Measurements from ENCODE around the gene WNT6. TPM values are rescaled to one million over a fixed set of nuclear protein-coding genes. Genes with fewer than 3 reads are reported as not detected.

The WNT6 gene
- total RNA-seq, 1 experiment from 2014 or later, result 1.4 TPM

DNA sequence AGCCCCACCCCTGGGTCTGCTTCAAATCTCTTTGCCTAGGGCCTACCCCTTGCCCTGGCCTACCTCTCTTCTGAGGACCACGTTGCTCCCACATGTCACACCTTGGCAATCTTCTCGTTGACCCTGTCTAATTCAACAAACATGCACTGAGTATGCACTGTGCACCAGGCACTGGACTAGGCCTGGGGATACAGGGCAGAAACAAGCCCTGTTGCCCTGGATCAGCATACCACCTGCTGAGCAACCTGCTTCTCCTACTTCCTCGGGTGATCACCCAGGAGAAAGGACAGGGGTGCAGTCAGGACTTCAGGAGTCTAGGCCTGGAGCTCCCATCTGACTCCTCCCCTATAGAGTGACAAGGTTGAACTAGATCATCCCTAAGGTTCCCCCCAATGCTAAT is 30.8 kb downstream of the WNT6 start:
- Histone ChIP-seq H3K9me2 (ENCODE audit: insufficient read depth) (no peaks in the 10 kb centered on the region), H3K27ac (ENCODE audit: low read depth, low read length) (no peak overlapping the region), H2AFZ (ENCODE audit: low read depth, low read length, poor library complexity, severe bottlenecking) (no peak overlapping the region), H3K27me3 (ENCODE audit: insufficient read depth, low read length) (no peaks in the 10 kb centered on the region), H3K9me3 (ENCODE audit: control insufficient read depth in 1 of 2, insufficient read depth in 1 of 2, low read depth in 1 of 2, low read length in 2 of 2) (no peaks in the 10 kb centered on the region), H3K4me2 (ENCODE audit: low read length) (no peak overlapping the region), H3K36me3 (ENCODE audit: control insufficient read depth in 1 of 2, insufficient read depth in 2 of 2, low read length in 2 of 2) (no peaks in the 10 kb centered on the region), H3K4me1 (ENCODE audit: control insufficient read depth in 1 of 2, insufficient read depth in 2 of 2, low read length in 2 of 2) (peaks cover 25 to 36% of the 10 kb centered on the region in 2 experiments), H3K4me3 (replicated peaks in 1 of 2; ENCODE audit: low read depth in 1 of 2, low read length in 2 of 2) (no peak overlapping the region), H3K79me2 (ENCODE audit: insufficient read depth, low read length) (no peaks in the 10 kb centered on the region; the same call in 1 of the 2 replicates), H3K9ac (ENCODE audit: low read length) (no peak overlapping the region), H4K20me1 (ENCODE audit: insufficient read depth) (no peaks in the 10 kb centered on the region)
- POLR2A ChIA-PET, result no interaction called here
- no peak for DNase-seq (ENCODE audit: low read depth, low spot score)
- no peak for ATAC-seq
- CTCF ChIA-PET, result interaction anchor here (10.3 kb wide), 1 partner anchor 11 kb away, joined by 278 read pairs; the partner anchor contains the start of gene WNT10A
- intact Hi-C loops (cut with micrococcal nuclease), result no loop called here
- RAD21 ChIA-PET (ENCODE audit: low non-redundant PET in 1 of 2, low total read pairs in 2 of 2, uncharacterized antibody in 2 of 2, unreplicated experiment in 2 of 2), result no interaction called here
- TF ChIP-seq, protein P1, sequence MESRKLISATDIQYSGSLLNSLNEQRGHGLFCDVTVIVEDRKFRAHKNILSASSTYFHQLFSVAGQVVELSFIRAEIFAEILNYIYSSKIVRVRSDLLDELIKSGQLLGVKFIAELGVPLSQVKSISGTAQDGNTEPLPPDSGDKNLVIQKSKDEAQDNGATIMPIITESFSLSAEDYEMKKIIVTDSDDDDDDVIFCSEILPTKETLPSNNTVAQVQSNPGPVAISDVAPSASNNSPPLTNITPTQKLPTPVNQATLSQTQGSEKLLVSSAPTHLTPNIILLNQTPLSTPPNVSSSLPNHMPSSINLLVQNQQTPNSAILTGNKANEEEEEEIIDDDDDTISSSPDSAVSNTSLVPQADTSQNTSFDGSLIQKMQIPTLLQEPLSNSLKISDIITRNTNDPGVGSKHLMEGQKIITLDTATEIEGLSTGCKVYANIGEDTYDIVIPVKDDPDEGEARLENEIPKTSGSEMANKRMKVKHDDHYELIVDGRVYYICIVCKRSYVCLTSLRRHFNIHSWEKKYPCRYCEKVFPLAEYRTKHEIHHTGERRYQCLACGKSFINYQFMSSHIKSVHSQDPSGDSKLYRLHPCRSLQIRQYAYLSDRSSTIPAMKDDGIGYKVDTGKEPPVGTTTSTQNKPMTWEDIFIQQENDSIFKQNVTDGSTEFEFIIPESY (IDR thresholded peaks at IDR 0.05; ENCODE audit: extremely low read depth, insufficient replicate concordance, low read length), result no peak
- TF ChIP-seq ELF1 (IDR thresholded peaks at IDR 0.05; ENCODE audit: borderline replicate concordance, low read depth) (no peak), POLR2A (IDR thresholded peaks at IDR 0.05; ENCODE audit: borderline replicate concordance, extremely low read depth, insufficient read depth, insufficient read length) (no peak), EGR1 (IDR thresholded peaks at IDR 0.05; ENCODE audit: low read depth) (no peak), SIN3A (IDR thresholded peaks at IDR 0.05; ENCODE audit: low read depth) (no peak), CEBPB (IDR thresholded peaks at IDR 0.05; ENCODE audit: low read depth) (no peak), EZH2 (IDR thresholded peaks at IDR 0.05) (no peak), FOSL1 (IDR thresholded peaks at IDR 0.05; ENCODE audit: low read depth) (no peak), POLR2AphosphoS5 (IDR thresholded peaks at IDR 0.05; ENCODE audit: low read depth, low read length) (no peak), ZFX (IDR thresholded peaks at IDR 0.05) (no peak), TCF7L2 (IDR thresholded peaks at IDR 0.05; ENCODE audit: borderline replicate concordance, extremely low read depth, insufficient read depth, insufficient read length) (no peak)
- TF ChIP-seq, protein P2, sequence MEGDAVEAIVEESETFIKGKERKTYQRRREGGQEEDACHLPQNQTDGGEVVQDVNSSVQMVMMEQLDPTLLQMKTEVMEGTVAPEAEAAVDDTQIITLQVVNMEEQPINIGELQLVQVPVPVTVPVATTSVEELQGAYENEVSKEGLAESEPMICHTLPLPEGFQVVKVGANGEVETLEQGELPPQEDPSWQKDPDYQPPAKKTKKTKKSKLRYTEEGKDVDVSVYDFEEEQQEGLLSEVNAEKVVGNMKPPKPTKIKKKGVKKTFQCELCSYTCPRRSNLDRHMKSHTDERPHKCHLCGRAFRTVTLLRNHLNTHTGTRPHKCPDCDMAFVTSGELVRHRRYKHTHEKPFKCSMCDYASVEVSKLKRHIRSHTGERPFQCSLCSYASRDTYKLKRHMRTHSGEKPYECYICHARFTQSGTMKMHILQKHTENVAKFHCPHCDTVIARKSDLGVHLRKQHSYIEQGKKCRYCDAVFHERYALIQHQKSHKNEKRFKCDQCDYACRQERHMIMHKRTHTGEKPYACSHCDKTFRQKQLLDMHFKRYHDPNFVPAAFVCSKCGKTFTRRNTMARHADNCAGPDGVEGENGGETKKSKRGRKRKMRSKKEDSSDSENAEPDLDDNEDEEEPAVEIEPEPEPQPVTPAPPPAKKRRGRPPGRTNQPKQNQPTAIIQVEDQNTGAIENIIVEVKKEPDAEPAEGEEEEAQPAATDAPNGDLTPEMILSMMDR (IDR thresholded peaks at IDR 0.05 in 2 of 3, conservative IDR thresholded peaks at IDR 0.05 in 1 of 3; ENCODE audit: borderline replicate concordance in 1 of 3, insufficient read depth in 1 of 3, low read depth in 2 of 3, low read length in 2 of 3), result no peak
- BruUV-seq (replicated peaks), result no TSS peak

Data from HCT116 (cell line).